Natural killer cell (primary cell): ENCODE data around the gene MYOM1. TPM values are rescaled to one million over a fixed set of nuclear protein-coding genes. Genes with fewer than 3 reads are reported as not detected.

Experiments
- ATAC-seq, 3 donors: fragments of 150-1000 bp in 2 of 3; fragments of 200-7000 bp in 1 of 3; cut with Tn5 transposase; 1 replicate in 1 of 3; 2 replicates in 2 of 3; pipeline ENCODE4 v1.10.0; 2021; ENCODE audit warnings: mild to moderate bottlenecking in 2 of 3, moderate library complexity in 2 of 3
- DNase-seq, 2 donors: peaks; one replicate each; pipeline versions ENCODE4 v3.0.0 to v3.0.0-alpha.2; 2013 to 2021; ENCODE audit warnings: mixed read lengths in 1 of 2
- H3K27ac ChIP-seq: one replicate; pipeline ENCODE4 v1.5.1; 2013; ENCODE audit warnings: mild to moderate bottlenecking, low read length
- H3K27me3 ChIP-seq: one replicate; pipeline ENCODE4 v1.6.1; 2013; ENCODE audit warnings: low read length; ENCODE audit not compliant: control insufficient read depth, insufficient read depth
- H3K36me3 ChIP-seq: one replicate; pipeline ENCODE4 v1.6.1; 2013; ENCODE audit warnings: low read length; ENCODE audit not compliant: control insufficient read depth, insufficient read depth
- H3K4me1 ChIP-seq: one replicate; pipeline ENCODE4 v1.6.1; 2013; ENCODE audit warnings: low read length; ENCODE audit not compliant: control insufficient read depth, insufficient read depth
- H3K4me3 ChIP-seq: one replicate; pipeline ENCODE4 v1.5.1; 2013; ENCODE audit warnings: low read length
- H3K9me3 ChIP-seq: one replicate; pipeline ENCODE4 v1.6.1; 2013; ENCODE audit warnings: low read length; ENCODE audit not compliant: control insufficient read depth, insufficient read depth
- H3K27ac Mint-ChIP-seq, 2 donors: one replicate each; pipeline ENCODE4 v1.8.0; 2022; ENCODE audit warnings: mild to moderate bottlenecking in 2 of 2, mixed read lengths in 2 of 2, moderate library complexity in 1 of 2
- H3K27me3 Mint-ChIP-seq, 2 donors: one replicate each; pipeline ENCODE4 v1.8.0; 2022; ENCODE audit warnings: low read depth in 2 of 2, mixed read lengths in 2 of 2
- H3K36me3 Mint-ChIP-seq: one replicate; pipeline ENCODE4 v1.8.0; 2022; ENCODE audit warnings: mixed read lengths
- H3K4me1 Mint-ChIP-seq, 2 donors: one replicate each; pipeline ENCODE4 v1.8.0; 2022; ENCODE audit warnings: mixed read lengths in 2 of 2
- H3K4me3 Mint-ChIP-seq: one replicate; pipeline ENCODE4 v1.8.0; 2022; ENCODE audit warnings: mild to moderate bottlenecking, moderate library complexity, mixed read lengths
- H3K9me3 Mint-ChIP-seq, 2 donors: one replicate each; pipeline ENCODE4 v1.8.0; 2022; ENCODE audit warnings: mixed read lengths in 2 of 2
- CTCF ChIP-seq: fragments of 200-600 bp; IDR thresholded peaks from one replicate; pipeline ENCODE4 v1.8.0; 2022; ENCODE audit warnings: antibody characterized with exemption
- WGBS: methylation state at CpG from one replicate; pipeline ENCODE4 v1.1.7; 2013; ENCODE audit warnings: missing lambda C conversion rate; ENCODE audit not compliant: insufficient coverage; 5-methylcytosine and 5-hydroxymethylcytosine counted together
- intact Hi-C: fragments of 100-400 bp; cut with micrococcal nuclease; formaldehyde crosslinking; loops from one replicate; pipeline ENCODE4 v1.14.2; 2022
- total RNA-seq, 4 donors: library from RNA; stranded (reverse); fragments of 120-200 nt in 1 of 4; gene quantifications; one replicate each; pipeline versions ENCODE4 v1.2.3 to v1.2.4, GENCODE V29; 2013 to 2022

Gene MYOM1
- total RNA-seq, 3 donors from 2014 or later (not counting 1 experiment from before 2014, with no cell fraction given) = 1.7 to 5.8 (median 3.0) TPM

- intact Hi-C loops = no loop called here
- Histone ChIP-seq H3K36me3 (peaks cover 64% of the 10 kb centered on the region), H3K4me1 (peaks cover 25% of the 10 kb centered on the region), H3K4me3 (no peak overlapping the region), H3K27me3 (no peaks in the 10 kb centered on the region), H3K9me3 (no peaks in the 10 kb centered on the region), H3K27ac (peak overlapping the region; percentile 5)
- WGBS = 63% methylated on average over 4 of the region's 5 CpGs
- H3K4me3 Mint-ChIP-seq = no peak overlapping the region
- peaks cover 38% of the 10 kb centered on the region for H3K36me3 Mint-ChIP-seq
- TF ChIP-seq CTCF = no peak
- DNase-seq (no peak), ATAC-seq (no peak)
- peak overlapping the region; percentile 88 for H3K27ac Mint-ChIP-seq
- H3K4me1 Mint-ChIP-seq = peaks cover 87 to 90% of the 10 kb centered on the region in 2 donors
- H3K27me3 Mint-ChIP-seq = no peaks in the 10 kb centered on the region
- H3K9me3 Mint-ChIP-seq = no peaks in the 10 kb centered on the region
Observed at GRCh38 chr18:3255611-3256165, 35.9 kb upstream of the MYOM1 start.

GRCh38 chr18:3254725-3255124 lies 35.0 kb upstream of the MYOM1 start:
- H3K27me3 Mint-ChIP-seq = no peaks in the 10 kb centered on the region
- peaks cover 42% of the 10 kb centered on the region for H3K36me3 Mint-ChIP-seq
- peaks cover 18% of the 10 kb centered on the region for H3K4me1 ChIP-seq
- WGBS = 95% methylated on average over 4 of the region's 4 CpGs
- peak overlapping the region; percentile 88 for H3K27ac Mint-ChIP-seq
- intact Hi-C loops = no loop called here
- peak overlapping the region; percentile 25 for H3K4me3 Mint-ChIP-seq
- DNase-seq (no peak), ATAC-seq (no peak)
- no peaks in the 10 kb centered on the region for H3K9me3 Mint-ChIP-seq
- H3K4me3 ChIP-seq = no peak overlapping the region
- H3K4me1 Mint-ChIP-seq = peaks cover 88 to 93% of the 10 kb centered on the region in 2 donors
- H3K36me3 ChIP-seq = peaks cover 70% of the 10 kb centered on the region
- no peaks in the 10 kb centered on the region for H3K9me3 ChIP-seq
- H3K27ac ChIP-seq = no peak overlapping the region
- no peaks in the 10 kb centered on the region for H3K27me3 ChIP-seq
- no peak for TF ChIP-seq CTCF

GRCh38 chr18:3252843-3253242 lies 33.1 kb upstream of the MYOM1 start:
- H3K9me3 Mint-ChIP-seq = no peaks in the 10 kb centered on the region
- ATAC-seq (no peak), DNase-seq (no peak)
- intact Hi-C loops = no loop called here
- no peaks in the 10 kb centered on the region for H3K27me3 ChIP-seq
- H3K4me3 ChIP-seq = no peak overlapping the region
- H3K4me1 ChIP-seq = peaks cover 23% of the 10 kb centered on the region
- H3K9me3 ChIP-seq = no peaks in the 10 kb centered on the region
- H3K4me3 Mint-ChIP-seq = peak overlapping the region; percentile 81
- H3K4me1 Mint-ChIP-seq = peaks cover 76 to 89% of the 10 kb centered on the region in 2 donors
- 67% methylated on average over 1 of the region's 1 CpG for WGBS
- H3K27me3 Mint-ChIP-seq = no peaks in the 10 kb centered on the region
- H3K36me3 Mint-ChIP-seq = peaks cover 34% of the 10 kb centered on the region
- H3K36me3 ChIP-seq = peaks cover 57% of the 10 kb centered on the region
- H3K27ac ChIP-seq = peak overlapping the region; percentile 49
- H3K27ac Mint-ChIP-seq = peak overlapping the region; percentile 88
- no peak for TF ChIP-seq CTCF

GRCh38 chr18:3251963-3252277 lies 32.2 kb upstream of the MYOM1 start:
- DNase-seq (no peak), ATAC-seq (no peak)
- H3K9me3 ChIP-seq = no peaks in the 10 kb centered on the region
- no peaks in the 10 kb centered on the region for H3K27me3 Mint-ChIP-seq
- peaks cover 25% of the 10 kb centered on the region for H3K36me3 Mint-ChIP-seq
- no peaks in the 10 kb centered on the region for H3K27me3 ChIP-seq
- WGBS = 55% methylated on average over 2 of the region's 3 CpGs
- peak overlapping the region; percentile 88 for H3K27ac Mint-ChIP-seq
- peaks cover 48% of the 10 kb centered on the region for H3K36me3 ChIP-seq
- no peak overlapping the region for H3K4me3 ChIP-seq
- no peaks in the 10 kb centered on the region for H3K9me3 Mint-ChIP-seq
- H3K4me1 Mint-ChIP-seq = peaks cover 77 to 86% of the 10 kb centered on the region in 2 donors
- intact Hi-C loops = no loop called here
- peaks cover 20% of the 10 kb centered on the region for H3K4me1 ChIP-seq
- peak overlapping the region; percentile 76 for H3K4me3 Mint-ChIP-seq
- peak overlapping the region; percentile 66 for H3K27ac ChIP-seq
- no peak for TF ChIP-seq CTCF
